Brain microvascular endothelial cell (primary cell): ENCODE data around the gene LRRC70.

Experiments used
- DNase-seq: peaks from one replicate; pipeline ENCODE4 v3.0.0-alpha.2; 2020
- H3K27ac ChIP-seq: fragments of 250-450 bp; sonication (Bioruptor Pico); 2 replicates; pipeline ENCODE4 v1.5.1; 2020; ENCODE audit warnings: mild to moderate bottlenecking, moderate library complexity
- H3K27me3 ChIP-seq: fragments of 250-450 bp; sonication (Bioruptor Pico); replicated peaks from 2 replicates; pipeline ENCODE4 v1.5.1; 2020; ENCODE audit warnings: mild to moderate bottlenecking
- H3K36me3 ChIP-seq: fragments of 250-450 bp; sonication (Bioruptor Pico); replicated peaks from 2 replicates; pipeline ENCODE4 v1.5.1; 2020; ENCODE audit warnings: mild to moderate bottlenecking
- H3K4me3 ChIP-seq: 2 replicates; pipeline ENCODE4 v1.5.1; 2011; ENCODE audit warnings: low read depth, mild to moderate bottlenecking, control low read depth, low read length, moderate library complexity
- CTCF ChIP-seq: IDR thresholded peaks from 2 replicates; pipeline ENCODE4 v1.5.1; 2011; ENCODE audit warnings: low read depth, mild to moderate bottlenecking, moderate library complexity, low read length, control low read depth, inconsistent platforms; ENCODE audit errors: missing control alignments
- in situ Hi-C: cut with HindIII; loops from 2 replicates; pipeline ENCODE4 v1.10.0; 2017; ENCODE audit warnings: low sequenced_read_pairs, low pct_ligation_motif_present

The LRRC70 gene

DNA sequence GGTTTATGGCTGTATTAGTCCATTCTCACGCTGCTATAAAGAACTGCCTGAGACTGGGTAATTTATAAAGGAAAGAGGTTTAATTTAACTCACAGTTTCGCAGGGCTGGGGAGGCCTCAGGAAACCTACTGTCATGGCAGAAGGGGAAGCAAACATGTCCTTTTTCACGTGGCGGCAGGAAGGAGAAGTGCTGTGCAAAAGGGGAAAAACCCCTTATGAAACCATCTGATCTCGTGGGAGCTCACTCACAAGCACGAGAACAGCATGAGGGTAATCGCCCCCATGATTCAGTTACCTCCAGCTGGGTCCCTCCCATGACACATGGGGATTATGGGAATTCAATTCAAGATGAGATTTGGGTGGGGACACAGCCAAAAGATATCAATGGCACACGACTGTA is 13.9 kb downstream of the LRRC70 start:
- TF ChIP-seq CTCF = no peak
- in situ Hi-C loops = no loop called here
- no peaks in the 10 kb centered on the region for H3K27me3 ChIP-seq
- no peak for DNase-seq
- H3K36me3 ChIP-seq = no peaks in the 10 kb centered on the region
- H3K27ac ChIP-seq = no peak overlapping the region
- H3K4me3 ChIP-seq = no peak overlapping the region

DNA sequence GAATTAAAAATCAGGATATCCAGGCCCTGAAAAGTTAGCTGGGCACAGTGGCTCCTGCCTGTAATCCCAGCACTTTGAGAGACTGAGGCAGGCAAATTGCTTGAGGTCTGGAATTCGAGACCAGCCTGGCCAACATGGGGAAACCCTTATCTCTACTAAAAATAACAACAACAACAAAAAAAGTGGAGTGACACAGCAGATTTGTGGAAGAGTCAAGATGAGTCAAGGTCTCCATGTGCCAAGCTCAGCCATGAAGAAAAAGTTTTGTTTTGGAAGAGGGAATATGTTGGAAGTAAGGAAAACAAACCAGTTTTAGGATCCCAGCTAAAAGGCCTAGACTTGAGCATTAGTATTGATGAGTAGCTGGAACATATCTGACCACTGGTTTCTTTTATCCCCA is 14.7 kb downstream of the LRRC70 start:
- no peak overlapping the region for H3K27ac ChIP-seq

DNA sequence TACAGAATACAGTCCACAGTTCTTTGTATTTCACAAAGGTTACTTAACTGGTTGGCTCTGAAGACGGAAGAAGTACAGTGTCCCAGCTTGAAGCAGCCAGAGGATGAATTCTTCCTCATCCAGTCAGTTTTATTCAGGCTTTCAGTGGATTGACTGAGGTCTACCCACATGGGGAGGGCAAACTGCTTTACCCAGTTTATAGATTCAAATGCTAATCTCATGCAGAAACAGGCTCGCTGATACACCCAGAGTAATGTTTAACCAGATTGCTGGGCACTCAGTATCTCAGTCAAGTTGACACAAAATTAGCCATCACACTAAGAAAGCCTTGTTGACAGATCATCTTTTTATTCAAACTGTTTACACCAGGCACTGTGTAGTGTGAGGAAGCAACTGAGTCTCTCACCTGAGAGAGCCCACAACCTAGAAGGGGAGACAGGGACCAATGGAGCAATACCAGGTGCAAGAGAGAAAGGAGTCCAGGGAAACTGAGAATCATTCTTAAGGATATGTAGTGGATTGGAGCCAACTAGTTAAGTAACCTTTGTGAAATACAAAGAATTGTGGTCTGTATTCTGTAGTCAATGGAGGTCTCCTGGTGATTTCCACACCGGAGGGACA is 15.9 kb downstream of the LRRC70 start:
- no peak overlapping the region for H3K4me3 ChIP-seq
- H3K27me3 ChIP-seq = no peaks in the 10 kb centered on the region
- DNase-seq = no peak
- in situ Hi-C loops = no loop called here
- no peak overlapping the region for H3K27ac ChIP-seq
- no peaks in the 10 kb centered on the region for H3K36me3 ChIP-seq
- no peak for TF ChIP-seq CTCF

More for the DNA sequence above, 14.7 kb downstream of the LRRC70 start:
- Histone ChIP-seq H3K27me3 (no peaks in the 10 kb centered on the region), H3K4me3 (no peak overlapping the region), H3K36me3 (no peaks in the 10 kb centered on the region)
- peak; percentile 18 for DNase-seq
- no peak for TF ChIP-seq CTCF
- in situ Hi-C loops = no loop called here

GRCh38 chr5:62596096-62596495 is 17.5 kb downstream of the LRRC70 start:
- Histone ChIP-seq H3K27ac (no peak overlapping the region), H3K27me3 (no peaks in the 10 kb centered on the region), H3K4me3 (no peak overlapping the region), H3K36me3 (no peaks in the 10 kb centered on the region)
- in situ Hi-C loops = no loop called here
- TF ChIP-seq CTCF = no peak
- no peak for DNase-seq

- in situ Hi-C loops = no loop called here
- no peaks in the 10 kb centered on the region for H3K27me3 ChIP-seq
- H3K27ac ChIP-seq = no peak overlapping the region
- no peak for TF ChIP-seq CTCF
- no peaks in the 10 kb centered on the region for H3K36me3 ChIP-seq
- no peak overlapping the region for H3K4me3 ChIP-seq
- no peak for DNase-seq
These were observed 18.1 kb downstream of the LRRC70 start for GRCh38 chr5:62596691-62597090.

DNA sequence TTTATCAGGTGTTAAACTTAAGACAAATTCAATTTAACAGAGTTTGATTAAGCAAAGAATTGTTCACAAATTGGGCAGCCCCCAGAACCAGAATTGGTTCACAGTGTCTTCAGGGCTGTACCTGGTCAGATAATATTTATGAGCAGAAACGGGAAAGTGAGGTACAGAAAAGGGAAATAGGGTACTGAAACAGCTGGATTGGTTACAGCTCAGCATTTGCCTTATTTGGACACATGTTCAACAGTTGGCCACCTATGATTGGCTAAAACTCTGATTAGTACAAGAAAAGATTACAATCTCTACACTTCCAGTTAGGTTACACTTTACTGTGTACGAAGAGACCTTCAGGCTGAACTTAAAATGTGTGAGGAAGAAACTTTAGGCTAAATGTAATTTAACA is 18.7 kb downstream of the LRRC70 start:
- Histone ChIP-seq H3K27ac (no peak overlapping the region), H3K36me3 (no peaks in the 10 kb centered on the region), H3K27me3 (no peaks in the 10 kb centered on the region), H3K4me3 (no peak overlapping the region)
- no peak for DNase-seq
- in situ Hi-C loops = no loop called here
- TF ChIP-seq CTCF = no peak
